ENCODE data around the gene FMN2.
A peak's percentile ranks its signal among the peaks of the same experiment; 100 is the strongest.

FMN2 gene

DNA sequence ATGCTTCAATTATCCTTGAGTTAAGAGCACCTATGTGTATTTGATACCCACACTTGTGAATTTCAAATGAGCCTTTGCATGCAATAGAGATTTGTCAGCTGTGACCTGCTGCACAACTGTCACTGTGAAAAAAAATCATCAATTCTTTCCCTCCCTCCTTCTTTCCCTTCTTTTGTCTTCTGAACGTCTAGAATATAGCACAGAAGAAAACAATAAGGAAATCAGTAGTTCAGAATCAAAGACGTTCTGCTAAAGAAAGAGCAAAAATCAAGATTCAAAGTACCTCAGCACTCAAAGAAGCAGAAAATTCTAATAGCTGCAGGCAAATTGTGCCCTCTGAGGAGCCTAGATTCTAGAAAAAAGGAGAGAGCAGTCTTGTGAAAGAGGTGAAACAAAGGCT lies 1.7 kb upstream of the FMN2 start:
- Histone ChIP-seq H3K36me3 (ENCODE audit: insufficient read depth, low read length) (no peaks in the 10 kb centered on the region), H3K9ac (ENCODE audit: low read depth, low read length) (no peak overlapping the region), H3K9me3 (ENCODE audit: control insufficient read depth, insufficient read depth, low read length) (no peaks in the 10 kb centered on the region), H3K4me1 (ENCODE audit: insufficient read depth, low read length) (no peaks in the 10 kb centered on the region)

DNA sequence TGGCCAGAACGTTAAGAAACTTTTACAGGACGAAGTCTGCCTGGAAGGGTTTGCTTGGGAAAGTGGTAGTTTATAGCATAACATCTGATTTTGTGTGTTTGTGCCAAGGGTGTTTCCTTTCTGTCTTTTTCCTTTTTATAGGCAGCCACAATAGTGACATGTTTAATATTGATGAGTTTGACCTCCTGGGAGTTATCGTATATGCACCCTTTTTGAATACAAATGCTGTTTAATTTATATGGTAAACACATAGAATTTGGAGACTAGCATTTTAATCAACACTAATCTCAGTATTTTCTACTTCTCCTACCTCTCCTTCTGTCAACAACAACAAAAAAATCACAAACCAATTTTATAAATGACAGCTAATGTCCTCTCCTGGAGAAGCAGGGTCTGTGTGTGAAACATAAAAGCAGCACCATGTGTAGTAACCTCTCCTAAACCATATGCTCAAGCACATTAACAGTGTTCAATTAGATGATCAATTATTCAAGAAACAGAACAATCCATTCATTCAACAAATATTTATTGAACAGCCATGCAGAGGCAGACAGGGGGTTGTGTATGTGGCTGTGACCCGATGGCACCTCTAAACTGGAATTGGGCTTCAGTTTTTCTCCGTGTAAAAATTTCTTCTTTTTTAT lies 604 bp upstream of the FMN2 start:
- no peaks in the 10 kb centered on the region for H3K4me1 ChIP-seq (ENCODE audit: insufficient read depth, low read length)
- no peaks in the 10 kb centered on the region for H3K9me3 ChIP-seq (ENCODE audit: control insufficient read depth, insufficient read depth, low read length)
- peak overlapping the region; percentile 66; the same call in 1 of the 2 replicates for H3K9ac ChIP-seq (ENCODE audit: low read depth, low read length)
- no peaks in the 10 kb centered on the region for H3K36me3 ChIP-seq (ENCODE audit: insufficient read depth, low read length)

GRCh38 chr1:240092301-240093119 lies 827 bp downstream of the FMN2 start:
- peak overlapping the region; percentile 66; the same call in 1 of the 2 replicates for H3K9ac ChIP-seq (ENCODE audit: low read depth, low read length)

DNA sequence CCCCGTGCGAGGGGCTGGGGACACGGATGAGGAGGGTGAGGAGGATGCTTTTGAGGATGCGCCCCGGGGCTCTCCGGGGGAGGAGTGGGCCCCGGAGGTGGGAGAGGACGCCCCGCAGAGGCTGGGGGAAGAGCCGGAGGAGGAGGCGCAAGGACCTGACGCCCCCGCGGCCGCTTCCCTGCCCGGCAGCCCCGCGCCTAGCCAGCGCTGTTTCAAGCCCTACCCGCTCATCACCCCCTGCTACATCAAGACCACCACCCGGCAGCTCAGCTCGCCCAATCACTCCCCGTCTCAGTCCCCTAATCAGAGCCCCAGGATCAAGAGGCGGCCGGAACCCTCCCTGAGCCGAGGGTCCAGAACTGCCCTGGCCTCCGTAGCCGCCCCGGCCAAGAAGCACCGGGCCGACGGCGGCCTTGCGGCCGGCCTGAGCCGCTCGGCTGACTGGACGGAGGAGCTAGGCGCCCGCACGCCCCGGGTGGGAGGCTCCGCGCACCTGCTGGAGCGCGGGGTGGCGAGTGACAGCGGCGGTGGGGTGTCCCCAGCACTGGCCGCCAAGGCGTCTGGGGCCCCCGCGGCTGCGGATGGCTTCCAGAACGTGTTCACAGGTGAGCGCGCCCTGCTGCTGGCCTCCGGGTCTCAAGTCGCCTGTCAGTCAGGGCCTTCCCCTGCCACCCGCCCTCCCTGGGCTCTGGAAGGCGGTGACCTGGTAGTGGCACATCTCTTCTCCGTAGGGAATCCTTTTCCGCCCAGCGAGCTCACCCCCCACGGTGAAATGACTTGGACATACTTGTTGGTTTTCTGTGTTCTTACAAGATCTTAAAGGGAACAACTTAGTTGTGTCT lies 1.7 kb downstream of the FMN2 start:
- Histone ChIP-seq H3K4me1 (ENCODE audit: insufficient read depth, low read length) (no peaks in the 10 kb centered on the region), H3K9ac (ENCODE audit: low read depth, low read length) (peak overlapping the region; percentile 66; the same call in 1 of the 2 replicates), H3K36me3 (ENCODE audit: insufficient read depth, low read length) (no peaks in the 10 kb centered on the region), H3K9me3 (ENCODE audit: control insufficient read depth, insufficient read depth, low read length) (no peaks in the 10 kb centered on the region)

More at GRCh38 chr1:240092301-240093119, 827 bp downstream of the FMN2 start:
- H3K4me1 ChIP-seq (ENCODE audit: insufficient read depth, low read length) = no peaks in the 10 kb centered on the region
- no peaks in the 10 kb centered on the region for H3K36me3 ChIP-seq (ENCODE audit: insufficient read depth, low read length)
- no peaks in the 10 kb centered on the region for H3K9me3 ChIP-seq (ENCODE audit: control insufficient read depth, insufficient read depth, low read length)

- no peaks in the 10 kb centered on the region for H3K9me3 ChIP-seq (ENCODE audit: control insufficient read depth, insufficient read depth, low read length)
- peak overlapping the region; percentile 66; the same call in 1 of the 2 replicates for H3K9ac ChIP-seq (ENCODE audit: low read depth, low read length)
- H3K4me1 ChIP-seq (ENCODE audit: insufficient read depth, low read length) = no peaks in the 10 kb centered on the region
- H3K36me3 ChIP-seq (ENCODE audit: insufficient read depth, low read length) = no peaks in the 10 kb centered on the region
Measured at GRCh38 chr1:240094041-240094722, 2.5 kb downstream of the FMN2 start.

- Histone ChIP-seq H3K9me3 (ENCODE audit: control insufficient read depth, insufficient read depth, low read length) (no peaks in the 10 kb centered on the region), H3K4me1 (ENCODE audit: insufficient read depth, low read length) (peaks cover 7% of the 10 kb centered on the region), H3K9ac (ENCODE audit: low read depth, low read length) (no peak overlapping the region), H3K36me3 (ENCODE audit: insufficient read depth, low read length) (no peaks in the 10 kb centered on the region)
Measured at GRCh38 chr1:240096974-240097373, 5.3 kb downstream of the FMN2 start.

- no peak overlapping the region for H3K9ac ChIP-seq (ENCODE audit: low read depth, low read length)
- H3K4me1 ChIP-seq (ENCODE audit: insufficient read depth, low read length) = peaks cover 7% of the 10 kb centered on the region
Measured at GRCh38 chr1:240098534-240098933, 6.9 kb downstream of the FMN2 start.

DNA sequence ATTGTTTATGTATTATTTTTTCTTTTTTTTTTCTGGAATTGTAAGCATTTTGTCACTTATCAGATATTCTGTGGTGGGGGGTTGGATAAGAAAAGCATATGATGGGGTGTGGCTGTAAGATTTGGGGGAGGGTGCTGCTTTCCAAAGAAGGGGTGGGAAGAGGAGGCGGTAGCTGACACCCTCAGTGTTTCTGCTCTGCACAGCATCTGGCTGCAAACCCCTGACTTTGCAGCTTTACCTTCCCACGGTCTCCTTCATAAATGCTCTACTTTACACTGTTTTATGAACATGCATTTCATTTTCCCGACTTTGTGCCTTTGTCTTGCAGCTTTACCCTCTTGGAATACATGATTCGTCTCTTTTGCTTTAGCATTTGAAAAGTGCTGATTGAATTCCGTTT lies 7.6 kb downstream of the FMN2 start:
- Histone ChIP-seq H3K9ac (ENCODE audit: low read depth, low read length) (no peak overlapping the region), H3K36me3 (ENCODE audit: insufficient read depth, low read length) (no peaks in the 10 kb centered on the region), H3K4me1 (ENCODE audit: insufficient read depth, low read length) (peaks cover 7% of the 10 kb centered on the region), H3K9me3 (ENCODE audit: control insufficient read depth, insufficient read depth, low read length) (no peaks in the 10 kb centered on the region)

More at GRCh38 chr1:240098534-240098933, 6.9 kb downstream of the FMN2 start:
- no peaks in the 10 kb centered on the region for H3K36me3 ChIP-seq (ENCODE audit: insufficient read depth, low read length)
- H3K9me3 ChIP-seq (ENCODE audit: control insufficient read depth, insufficient read depth, low read length) = no peaks in the 10 kb centered on the region

- Histone ChIP-seq H3K9ac (ENCODE audit: low read depth, low read length) (no peak overlapping the region), H3K36me3 (ENCODE audit: insufficient read depth, low read length) (no peaks in the 10 kb centered on the region), H3K9me3 (ENCODE audit: control insufficient read depth, insufficient read depth, low read length) (no peaks in the 10 kb centered on the region), H3K4me1 (ENCODE audit: insufficient read depth, low read length) (peaks cover 7% of the 10 kb centered on the region)
Measured at GRCh38 chr1:240099748-240100147, 8.1 kb downstream of the FMN2 start.

DNA sequence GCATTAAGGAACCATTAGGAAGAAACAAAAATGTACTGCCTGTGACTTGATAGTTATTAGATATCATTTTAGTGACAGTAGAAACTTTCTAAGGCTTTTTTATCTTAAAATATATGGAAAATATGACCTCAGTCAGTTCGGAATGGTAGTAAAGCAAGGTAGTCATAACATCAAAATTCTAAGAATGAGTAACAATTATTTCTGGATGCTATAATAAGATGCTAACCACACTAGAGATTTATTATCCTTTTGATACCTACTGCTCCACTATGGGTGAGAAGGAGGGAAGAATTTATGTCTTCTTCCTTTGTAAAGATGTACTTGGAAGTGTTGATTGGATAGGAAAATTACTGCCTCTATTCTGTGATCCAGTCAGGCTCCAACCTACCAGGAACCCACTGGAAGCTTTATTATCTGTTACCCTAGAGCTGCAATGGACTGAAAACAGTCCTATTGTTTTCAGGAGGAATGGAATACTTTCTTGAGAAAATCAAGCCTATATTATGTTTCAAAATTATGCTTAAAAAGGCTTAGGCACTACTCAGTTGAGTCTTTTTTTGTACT lies 8.8 kb downstream of the FMN2 start:
- H3K9ac ChIP-seq (ENCODE audit: low read depth, low read length) = no peak overlapping the region
- H3K9me3 ChIP-seq (ENCODE audit: control insufficient read depth, insufficient read depth, low read length) = no peaks in the 10 kb centered on the region
- H3K4me1 ChIP-seq (ENCODE audit: insufficient read depth, low read length) = peaks cover 7% of the 10 kb centered on the region
- H3K36me3 ChIP-seq (ENCODE audit: insufficient read depth, low read length) = no peaks in the 10 kb centered on the region

DNA sequence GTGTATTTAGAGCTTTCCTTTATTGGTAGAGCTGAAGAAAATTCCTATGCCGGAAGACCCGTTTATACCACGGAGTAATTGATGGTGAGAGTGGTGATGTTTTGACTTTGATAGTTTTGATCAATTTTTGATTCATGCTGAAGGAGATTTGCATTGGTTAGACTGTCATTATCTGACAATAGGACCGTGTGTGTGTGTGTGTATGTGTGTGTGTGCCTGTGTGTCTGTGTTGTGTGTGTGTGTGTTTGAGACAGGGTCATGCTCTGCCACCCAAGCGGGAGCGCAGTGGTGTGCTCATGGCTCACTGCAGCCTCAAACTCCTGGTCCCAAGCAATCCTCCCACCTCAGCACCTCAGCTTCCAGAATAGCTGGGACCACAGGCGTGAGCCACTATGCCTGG lies 9.6 kb downstream of the FMN2 start:
- peaks cover 7% of the 10 kb centered on the region for H3K4me1 ChIP-seq (ENCODE audit: insufficient read depth, low read length)
- H3K9ac ChIP-seq (ENCODE audit: low read depth, low read length) = no peak overlapping the region
- H3K9me3 ChIP-seq (ENCODE audit: control insufficient read depth, insufficient read depth, low read length) = no peaks in the 10 kb centered on the region
- H3K36me3 ChIP-seq (ENCODE audit: insufficient read depth, low read length) = no peaks in the 10 kb centered on the region

DNA sequence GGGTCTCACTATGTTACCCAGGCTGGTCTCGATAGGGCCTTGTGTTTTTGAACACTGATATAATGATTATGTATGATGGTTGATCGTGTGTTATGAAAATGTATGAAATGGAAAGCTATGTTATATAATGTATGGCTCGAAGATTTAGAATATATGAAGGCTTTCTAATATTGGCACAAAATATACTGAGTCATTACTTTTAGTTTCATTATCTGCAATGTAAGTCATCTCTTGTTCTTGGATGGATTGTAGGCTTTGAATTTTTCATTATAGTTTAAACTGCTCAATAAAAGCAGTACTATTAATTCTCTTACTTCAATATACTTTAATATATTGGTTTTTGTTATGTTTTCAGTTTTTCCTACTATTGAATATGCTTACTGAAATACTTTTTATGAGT lies 10.1 kb downstream of the FMN2 start:
- no peak overlapping the region for H3K9ac ChIP-seq (ENCODE audit: low read depth, low read length)
- no peaks in the 10 kb centered on the region for H3K36me3 ChIP-seq (ENCODE audit: insufficient read depth, low read length)
- no peaks in the 10 kb centered on the region for H3K9me3 ChIP-seq (ENCODE audit: control insufficient read depth, insufficient read depth, low read length)
- H3K4me1 ChIP-seq (ENCODE audit: insufficient read depth, low read length) = peaks cover 7% of the 10 kb centered on the region

DNA sequence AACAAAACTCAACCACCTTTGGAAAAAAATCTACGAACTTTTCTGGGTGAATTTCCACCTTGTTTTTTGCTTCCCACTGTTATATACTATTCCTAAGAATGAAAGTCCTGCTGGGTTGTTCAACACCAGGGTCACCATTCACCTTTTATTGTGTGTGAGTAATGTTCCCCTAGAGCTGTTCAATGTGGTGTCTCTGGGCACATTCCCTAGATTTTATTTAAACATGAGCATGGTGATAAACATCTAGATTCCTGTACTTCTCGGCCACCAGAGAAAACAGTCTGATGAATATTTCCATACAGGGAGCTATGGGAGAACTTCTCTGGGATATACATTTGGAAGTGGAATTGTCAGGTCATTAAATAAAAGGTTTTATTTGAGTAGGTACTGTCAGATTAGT lies 13.0 kb downstream of the FMN2 start:
- Histone ChIP-seq H3K36me3 (ENCODE audit: insufficient read depth, low read length) (no peaks in the 10 kb centered on the region), H3K4me1 (ENCODE audit: insufficient read depth, low read length) (peaks cover 7% of the 10 kb centered on the region; the same call in 1 of the 2 replicates), H3K9me3 (ENCODE audit: control insufficient read depth, insufficient read depth, low read length) (no peaks in the 10 kb centered on the region), H3K9ac (ENCODE audit: low read depth, low read length) (no peak overlapping the region)
